Thoracic aorta (tissue), 2 donors: Measurements from ENCODE around the gene PRTN3. TPM values are rescaled to one million over a fixed set of nuclear protein-coding genes. Genes with fewer than 3 reads are reported as not detected.
"Not testable (repeated sequence)": the region's sequence is repeated elsewhere in the genome, so short reads cannot be mapped to it uniquely, and the experiment has no call there.

ENCODE experiments used
- ATAC-seq: fragments of 150-250 bp; one replicate; pipeline ENCODE4 v1.8.0; 2017; ENCODE audit warnings: low read depth; ENCODE audit not compliant: insufficient number of reproducible peaks, low FRiP score
- DNase-seq: peaks from one replicate; pipeline ENCODE4 v3.0.0-alpha.2; 2020; ENCODE audit warnings: low spot score
- H3K27ac ChIP-seq, 2 donors: fragments of 200-600 bp; sonication (generic); 1 replicate in 1 of 2; 2 replicates in 1 of 2; pipeline ENCODE4 v1.5.1; 2016; ENCODE audit warnings: mild to moderate bottlenecking in 2 of 2, moderate library complexity in 2 of 2
- H3K27me3 ChIP-seq: fragments of 200-600 bp; sonication (generic); replicated peaks from 2 replicates; pipeline ENCODE4 v1.6.0; 2016; ENCODE audit warnings: mild to moderate bottlenecking; ENCODE audit not compliant: insufficient read depth
- H3K36me3 ChIP-seq: fragments of 200-600 bp; sonication (generic); one replicate; pipeline ENCODE4 v1.5.1; 2016
- H3K4me1 ChIP-seq, 2 donors: fragments of 200-600 bp; sonication (generic); 1 replicate in 1 of 2; 2 replicates in 1 of 2; pipeline versions ENCODE4 v1.5.1 to v1.6.0; 2016; ENCODE audit warnings: low read depth in 2 of 2, mild to moderate bottlenecking in 1 of 2; ENCODE audit not compliant: control insufficient read depth in 1 of 2
- H3K4me3 ChIP-seq: fragments of 200-600 bp; sonication (generic); 2 replicates; pipeline ENCODE4 v1.5.1; 2016; ENCODE audit warnings: mild to moderate bottlenecking
- H3K9me3 ChIP-seq: fragments of 200-600 bp; sonication (generic); 2 replicates; pipeline ENCODE4 v1.5.1; 2016
- total RNA-seq, 2 donors: library from RNA; depleted of rRNA; stranded (reverse); fragments of >200 nt; gene quantifications; one replicate each; pipeline versions ENCODE4 v1.1.0 to v1.2.3, GENCODE V29; 2016
- TF ChIP-seq, protein P1 (sequence below): fragments of 200-600 bp; sonication (generic); IDR thresholded peaks from one replicate; pipeline ENCODE4 v1.5.1; 2019; ENCODE audit warnings: antibody characterized with exemption

Gene PRTN3
- total RNA-seq, 2 donors from 2014 or later, result not detected

DNA sequence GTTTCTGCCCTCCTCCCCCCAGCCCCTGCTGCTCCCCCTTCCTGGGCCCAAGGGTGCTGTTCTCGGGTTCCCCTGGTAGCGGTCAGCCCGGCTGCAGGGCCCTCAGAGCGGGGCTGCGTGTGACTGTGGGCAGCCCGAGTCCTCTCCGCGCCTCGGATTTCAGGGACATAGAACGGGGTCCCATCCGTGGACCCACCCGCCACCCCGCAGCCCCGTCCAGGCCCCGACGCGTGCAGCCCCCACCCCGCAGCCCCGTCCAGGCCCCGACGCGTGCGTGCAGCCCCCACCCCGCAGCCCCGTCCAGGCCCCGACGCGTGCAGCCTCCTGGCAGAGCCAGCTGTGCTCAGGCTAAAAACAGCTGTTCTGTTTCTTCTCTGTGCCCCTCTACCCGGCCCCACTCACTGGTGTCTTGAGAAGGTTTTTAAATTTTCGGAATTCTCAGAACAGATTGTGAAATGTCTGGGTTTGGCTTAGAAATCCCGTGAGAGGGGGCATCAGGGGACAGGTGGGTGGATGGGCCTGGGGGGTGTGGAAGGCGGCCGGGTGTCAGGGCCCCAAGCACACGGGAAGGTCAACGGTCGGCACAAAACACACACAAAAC, 5.5 kb upstream of the PRTN3 start:
- Histone ChIP-seq H3K4me3 (no peak overlapping the region), H3K36me3 (no peaks in the 10 kb centered on the region), H3K27me3 (peaks cover 5% of the 10 kb centered on the region), H3K27ac (no peak overlapping the region), H3K4me1 (no peaks in the 10 kb centered on the region), H3K9me3 (no peaks in the 10 kb centered on the region)
- no peak for ATAC-seq
- no peak for DNase-seq
- TF ChIP-seq, protein P1, sequence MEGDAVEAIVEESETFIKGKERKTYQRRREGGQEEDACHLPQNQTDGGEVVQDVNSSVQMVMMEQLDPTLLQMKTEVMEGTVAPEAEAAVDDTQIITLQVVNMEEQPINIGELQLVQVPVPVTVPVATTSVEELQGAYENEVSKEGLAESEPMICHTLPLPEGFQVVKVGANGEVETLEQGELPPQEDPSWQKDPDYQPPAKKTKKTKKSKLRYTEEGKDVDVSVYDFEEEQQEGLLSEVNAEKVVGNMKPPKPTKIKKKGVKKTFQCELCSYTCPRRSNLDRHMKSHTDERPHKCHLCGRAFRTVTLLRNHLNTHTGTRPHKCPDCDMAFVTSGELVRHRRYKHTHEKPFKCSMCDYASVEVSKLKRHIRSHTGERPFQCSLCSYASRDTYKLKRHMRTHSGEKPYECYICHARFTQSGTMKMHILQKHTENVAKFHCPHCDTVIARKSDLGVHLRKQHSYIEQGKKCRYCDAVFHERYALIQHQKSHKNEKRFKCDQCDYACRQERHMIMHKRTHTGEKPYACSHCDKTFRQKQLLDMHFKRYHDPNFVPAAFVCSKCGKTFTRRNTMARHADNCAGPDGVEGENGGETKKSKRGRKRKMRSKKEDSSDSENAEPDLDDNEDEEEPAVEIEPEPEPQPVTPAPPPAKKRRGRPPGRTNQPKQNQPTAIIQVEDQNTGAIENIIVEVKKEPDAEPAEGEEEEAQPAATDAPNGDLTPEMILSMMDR, result no peak

DNA sequence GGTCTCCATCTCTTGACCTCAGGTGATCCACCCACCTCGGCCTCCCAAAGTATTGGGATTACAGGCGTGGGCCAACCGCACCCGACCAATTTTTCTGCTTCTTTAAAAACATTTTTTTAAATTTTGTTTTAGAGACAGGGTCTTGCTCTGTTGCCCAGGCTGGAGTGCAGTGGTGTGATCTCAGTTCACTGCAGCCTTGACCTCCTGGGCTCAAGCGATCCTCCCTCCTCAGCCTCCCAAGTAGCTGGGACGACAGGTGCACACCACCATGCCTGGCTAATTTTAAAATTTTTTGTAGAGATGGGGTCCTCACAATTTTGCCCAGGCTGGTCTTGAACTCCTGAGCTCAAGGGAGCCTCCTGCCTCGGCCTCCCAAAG, 2.0 kb downstream of the PRTN3 start:
- H3K4me1 ChIP-seq, H3K36me3 ChIP-seq, H3K27ac ChIP-seq, H3K9me3 ChIP-seq, H3K4me3 ChIP-seq, DNase-seq, ATAC-seq: not testable (repeated sequence)
- peaks cover 16% of the 10 kb centered on the region for H3K27me3 ChIP-seq

DNA sequence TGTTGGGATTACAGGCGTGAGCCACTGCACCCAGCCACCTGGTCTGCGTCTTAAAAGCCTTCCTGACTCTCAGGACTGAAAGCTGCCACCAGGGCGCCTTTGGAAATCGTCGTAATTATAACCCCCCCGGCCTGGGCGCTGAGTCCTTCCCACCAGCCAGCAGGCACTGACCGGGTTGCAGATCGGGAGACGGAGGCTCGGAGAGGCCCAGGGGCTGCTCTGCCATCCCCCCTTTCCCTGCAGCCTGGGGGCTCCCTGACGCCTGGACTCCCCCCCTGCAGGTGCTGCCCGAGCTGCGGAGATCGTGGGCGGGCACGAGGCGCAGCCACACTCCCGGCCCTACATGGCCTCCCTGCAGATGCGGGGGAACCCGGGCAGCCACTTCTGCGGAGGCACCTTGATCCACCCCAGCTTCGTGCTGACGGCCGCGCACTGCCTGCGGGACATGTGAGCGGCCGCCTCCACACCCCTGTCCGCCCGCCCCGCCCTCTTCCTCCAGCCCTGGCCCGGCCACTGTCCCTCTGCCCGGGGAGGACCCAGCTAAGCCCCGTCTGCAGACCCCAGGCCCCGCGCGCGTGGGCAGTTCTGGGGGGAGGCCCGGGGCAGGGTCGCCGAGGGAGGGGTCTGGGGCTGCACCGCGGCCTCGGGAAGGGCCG, 2.5 kb downstream of the PRTN3 start:
- peak overlapping the region; percentile 35 for H3K4me3 ChIP-seq
- DNase-seq (no peak), ATAC-seq (no peak)
- H3K27ac ChIP-seq, result no peak overlapping the region
- H3K27me3 ChIP-seq, result peaks cover 16% of the 10 kb centered on the region
- H3K9me3 ChIP-seq, result no peaks in the 10 kb centered on the region
- H3K4me1 ChIP-seq, result peaks cover 5 to 9% of the 10 kb centered on the region in 2 donors
- TF ChIP-seq, protein P1, result no peak
- no peaks in the 10 kb centered on the region for H3K36me3 ChIP-seq

DNA sequence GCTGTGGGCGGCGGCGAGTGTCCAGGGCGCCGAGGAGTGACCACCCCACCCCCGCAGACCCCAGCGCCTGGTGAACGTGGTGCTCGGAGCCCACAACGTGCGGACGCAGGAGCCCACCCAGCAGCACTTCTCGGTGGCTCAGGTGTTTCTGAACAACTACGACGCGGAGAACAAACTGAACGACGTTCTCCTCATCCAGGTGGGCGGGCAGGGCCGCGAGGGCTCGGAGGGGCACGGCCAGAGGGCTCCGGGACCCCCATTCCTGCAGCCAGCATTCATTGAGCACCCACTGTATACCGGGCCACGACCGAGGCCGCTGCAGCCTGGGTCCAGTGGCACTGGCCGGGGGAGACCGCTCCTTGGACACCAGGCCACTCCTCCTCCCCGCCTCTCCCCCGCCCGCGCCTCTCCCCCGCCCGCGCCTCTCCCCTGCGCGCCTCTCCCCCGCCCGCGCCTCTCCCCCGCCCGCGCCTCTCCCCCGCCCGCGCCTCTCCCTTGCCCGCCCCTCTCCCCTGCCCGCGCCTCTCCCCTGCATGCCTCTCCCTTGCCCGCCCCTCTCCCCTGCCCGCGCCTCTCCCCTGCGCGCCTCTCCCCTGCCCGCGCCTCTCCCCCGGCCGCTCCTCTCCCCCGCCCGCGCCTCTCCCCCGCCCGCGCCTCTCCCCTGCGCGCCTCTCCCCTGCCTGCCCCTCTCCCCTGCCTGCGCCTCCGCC, 3.2 kb downstream of the PRTN3 start:
- H3K27me3 ChIP-seq, result peaks cover 14% of the 10 kb centered on the region
- ATAC-seq (no peak), DNase-seq (no peak)
- TF ChIP-seq, protein P1, result no peak
- H3K4me1 ChIP-seq, result peaks cover 5 to 9% of the 10 kb centered on the region in 2 donors
- no peaks in the 10 kb centered on the region for H3K36me3 ChIP-seq
- H3K27ac ChIP-seq, result no peak overlapping the region
- peak overlapping the region; percentile 35 for H3K4me3 ChIP-seq
- H3K9me3 ChIP-seq, result no peaks in the 10 kb centered on the region

DNA sequence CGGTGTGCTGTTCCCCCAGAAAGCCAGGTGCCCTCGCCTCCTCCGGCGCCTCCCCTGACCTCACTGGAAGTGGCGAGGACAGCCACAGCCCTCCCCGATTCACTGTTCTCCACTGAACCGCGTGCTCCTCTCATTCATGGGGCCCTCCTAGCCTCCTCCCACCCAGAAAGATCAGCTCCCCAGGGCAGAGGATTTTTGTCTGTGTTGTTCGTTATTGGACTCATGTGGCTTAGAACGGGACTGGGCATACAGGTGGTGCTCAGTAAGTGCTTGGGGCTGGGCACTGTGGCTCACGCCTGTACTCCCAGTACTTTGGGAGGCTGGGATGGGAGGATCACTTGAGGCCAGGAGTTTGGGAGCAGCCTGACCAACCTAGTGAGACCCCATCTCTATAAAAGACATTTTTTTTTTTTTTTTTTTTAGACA, 3.8 kb downstream of the PRTN3 start:
- Histone ChIP-seq H3K27ac (no peak overlapping the region), H3K36me3 (no peaks in the 10 kb centered on the region), H3K4me1 (peaks cover 5 to 9% of the 10 kb centered on the region in 2 donors), H3K9me3 (no peaks in the 10 kb centered on the region), H3K4me3 (no peak overlapping the region), H3K27me3 (peaks cover 13% of the 10 kb centered on the region)
- ATAC-seq (no peak), DNase-seq (no peak)
- TF ChIP-seq, protein P1, result no peak
